Amniotic epithelial cell (primary cell): ENCODE data around the gene PNPLA6.

Source experiments
- DNase-seq: peaks from one replicate; pipeline ENCODE4 v3.0.0-alpha.2; 2010; ENCODE audit warnings: low read depth

Gene PNPLA6

GRCh38 chr19:7600721-7601120 is 65.2 kb downstream of the PNPLA6 start:
- DNase-seq = no peak

- peak; percentile 66 for DNase-seq
These were observed 66.9 kb downstream of the PNPLA6 start for GRCh38 chr19:7602240-7602934.

- peak; percentile 7 for DNase-seq
These were observed 67.5 kb downstream of the PNPLA6 start for GRCh38 chr19:7602935-7603497.

GRCh38 chr19:7603919-7604318 is 68.4 kb downstream of the PNPLA6 start:
- peak; percentile 30 for DNase-seq

GRCh38 chr19:7605490-7606222 is 70.1 kb downstream of the PNPLA6 start:
- DNase-seq = peak; percentile 35

- DNase-seq = no peak
These were observed 70.8 kb downstream of the PNPLA6 start for GRCh38 chr19:7606289-7606688.

- no peak for DNase-seq
These were observed 71.8 kb downstream of the PNPLA6 start for GRCh38 chr19:7607212-7607873.

- no peak for DNase-seq
These were observed 72.5 kb downstream of the PNPLA6 start for GRCh38 chr19:7607874-7608560.

GRCh38 chr19:7610491-7611240 is 75.1 kb downstream of the PNPLA6 start:
- no peak for DNase-seq
